Psoas muscle (tissue), 8 donors: ENCODE results near the gene SLC22A23. TPM values are rescaled to one million over a fixed set of nuclear protein-coding genes. Genes with fewer than 3 reads are reported as not detected.

ENCODE experiments used
- ATAC-seq, 4 donors: fragments of 200-7000 bp; cut with Tn5 transposase; one replicate each; pipeline ENCODE4 v1.9.1; 2020; ENCODE audit warnings: moderate library complexity in 3 of 4, mild to moderate bottlenecking in 2 of 4
- DNase-seq, 2 donors: peaks; one replicate each; pipeline ENCODE4 v3.0.0-alpha.2; 2020
- H3K27ac ChIP-seq: fragments of 200-600 bp; one replicate; pipeline ENCODE4 v1.8.0; 2022
- H3K27me3 ChIP-seq, 3 donors: fragments of 200-600 bp in 1 of 3; one replicate each; pipeline versions ENCODE4 v1.6.1 to v1.8.0; 2013 to 2022; ENCODE audit warnings: low read length in 2 of 3, mild to moderate bottlenecking in 2 of 3, moderate library complexity in 1 of 3; ENCODE audit not compliant: insufficient read depth in 3 of 3
- H3K36me3 ChIP-seq, 2 donors: fragments of 200-600 bp in 1 of 2; one replicate each; pipeline versions ENCODE4 v1.6.1 to v1.8.0; 2013 to 2022; ENCODE audit warnings: low read depth in 1 of 2, mild to moderate bottlenecking in 1 of 2, moderate library complexity in 1 of 2; ENCODE audit not compliant: insufficient read depth in 1 of 2
- H3K4me1 ChIP-seq: fragments of 200-600 bp; one replicate; pipeline ENCODE4 v1.8.0; 2022
- H3K4me3 ChIP-seq: fragments of 200-600 bp; one replicate; pipeline ENCODE4 v1.8.0; 2022; ENCODE audit warnings: mild to moderate bottlenecking
- H3K9me3 ChIP-seq: fragments of 200-600 bp; one replicate; pipeline ENCODE4 v1.8.0; 2022
- WGBS, 3 donors: extraction: QIAGEN DNeasy Blood & Tissue Kit; methylation state at CpG; one replicate each; pipeline versions ENCODE4 v1.1.6 to v1.1.7; 2013; 5-methylcytosine and 5-hydroxymethylcytosine counted together
- intact Hi-C, 2 donors: fragments of 100-400 bp; cut with DNase I; formaldehyde crosslinking; loops; one replicate each; pipeline versions ENCODE4 v1.11.0 to v1.14.2; 2022
- polyA plus RNA-seq, 3 donors: library from polyadenylated mRNA; stranded (reverse); fragments of 200-250 nt; gene quantifications; one replicate each; pipeline ENCODE4 v1.2.3, GENCODE V29; 2013
- total RNA-seq, 4 donors: library from RNA; stranded (reverse); fragmentation: NEBNext Ultra II Directional in 2 of 4; extraction: Animal tissue kit (Norgen Biotek cat#: 25700) in 2 of 4; gene quantifications; one replicate each; pipeline versions ENCODE4 v1.2.1 to v1.2.4, GENCODE V29; 2021 to 2023
- TF ChIP-seq, protein P1 (sequence below): fragments of 200-600 bp; IDR thresholded peaks from one replicate; pipeline ENCODE4 v1.8.0; 2022; ENCODE audit warnings: antibody characterized with exemption
- donor health status: healthy with polysubstance abuse.
- donor health status: DM: no; HTN: no; CAD: no; lungs with moderate emphysema.
- donor health status: Bipolar disorder and iron deficiency.
- donor health status: healthy.
- donor health status: DM: yes; HTN: yes; CAD: no.
- donor health status: DM: no; HTN: no; CAD: no.
- donor health status: DM: no; HTN: no; CAD: no.
- donor health status: DM: yes; HTN: yes; CAD: no.

The SLC22A23 gene
- total and polyA plus RNA-seq, 7 donors: 4.6 to 13.7 (median 8.7) TPM

DNA sequence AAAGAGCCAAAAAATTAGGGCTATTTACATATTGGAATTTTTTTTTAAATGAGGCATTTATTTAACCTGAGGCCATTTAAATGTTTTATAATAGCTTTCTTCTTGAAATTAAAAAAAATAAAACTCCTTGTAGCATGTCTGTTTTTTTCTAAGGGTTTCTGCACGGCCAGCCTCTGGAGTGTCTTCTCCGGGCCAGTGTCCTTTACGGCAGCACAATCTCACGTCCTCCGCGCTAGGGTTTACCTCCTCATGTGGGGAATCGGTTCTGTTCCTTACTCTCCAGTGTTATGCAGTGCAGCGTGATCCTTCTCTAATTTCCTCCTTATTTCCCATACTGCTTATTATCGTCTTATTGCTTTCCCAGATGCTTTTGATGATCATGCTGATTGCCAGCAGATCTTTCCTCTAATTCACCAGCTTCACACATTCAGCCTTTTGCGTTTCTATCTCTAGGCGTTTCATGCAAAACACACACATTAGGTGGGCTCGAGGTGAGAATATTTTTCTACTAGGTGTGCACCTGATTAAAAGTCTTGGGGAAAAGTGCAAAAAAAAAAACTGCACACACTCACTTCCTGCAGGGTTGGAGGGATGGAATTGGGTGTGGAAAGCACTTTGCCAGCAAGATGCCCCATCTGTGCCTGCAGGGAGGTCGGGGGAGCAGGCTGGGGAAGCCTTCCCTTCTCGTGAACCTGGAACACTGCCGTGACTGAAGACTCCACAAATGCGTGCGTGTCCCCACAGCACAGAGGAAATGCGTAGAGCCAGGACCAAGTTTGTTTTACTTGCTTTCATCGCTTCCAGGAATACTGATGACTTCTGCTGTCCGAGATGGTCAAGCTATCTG lies 142.0 kb downstream of the SLC22A23 start:
- ATAC-seq: no peak
- Histone ChIP-seq H3K27me3 (no peaks in the 10 kb centered on the region), H3K27ac (no peak overlapping the region), H3K4me3 (no peak overlapping the region), H3K9me3 (no peaks in the 10 kb centered on the region), H3K36me3 (no peaks in the 10 kb centered on the region), H3K4me1 (peaks cover 14% of the 10 kb centered on the region)
- WGBS, 3 donors: 75 to 79% (median 75%) methylated on average over 20 of the region's 20 CpGs
- intact Hi-C loops: no loop called here
- TF ChIP-seq, protein P1, sequence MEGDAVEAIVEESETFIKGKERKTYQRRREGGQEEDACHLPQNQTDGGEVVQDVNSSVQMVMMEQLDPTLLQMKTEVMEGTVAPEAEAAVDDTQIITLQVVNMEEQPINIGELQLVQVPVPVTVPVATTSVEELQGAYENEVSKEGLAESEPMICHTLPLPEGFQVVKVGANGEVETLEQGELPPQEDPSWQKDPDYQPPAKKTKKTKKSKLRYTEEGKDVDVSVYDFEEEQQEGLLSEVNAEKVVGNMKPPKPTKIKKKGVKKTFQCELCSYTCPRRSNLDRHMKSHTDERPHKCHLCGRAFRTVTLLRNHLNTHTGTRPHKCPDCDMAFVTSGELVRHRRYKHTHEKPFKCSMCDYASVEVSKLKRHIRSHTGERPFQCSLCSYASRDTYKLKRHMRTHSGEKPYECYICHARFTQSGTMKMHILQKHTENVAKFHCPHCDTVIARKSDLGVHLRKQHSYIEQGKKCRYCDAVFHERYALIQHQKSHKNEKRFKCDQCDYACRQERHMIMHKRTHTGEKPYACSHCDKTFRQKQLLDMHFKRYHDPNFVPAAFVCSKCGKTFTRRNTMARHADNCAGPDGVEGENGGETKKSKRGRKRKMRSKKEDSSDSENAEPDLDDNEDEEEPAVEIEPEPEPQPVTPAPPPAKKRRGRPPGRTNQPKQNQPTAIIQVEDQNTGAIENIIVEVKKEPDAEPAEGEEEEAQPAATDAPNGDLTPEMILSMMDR: no peak
- DNase-seq: peak in 1 of 2 donors; percentile 15

DNA sequence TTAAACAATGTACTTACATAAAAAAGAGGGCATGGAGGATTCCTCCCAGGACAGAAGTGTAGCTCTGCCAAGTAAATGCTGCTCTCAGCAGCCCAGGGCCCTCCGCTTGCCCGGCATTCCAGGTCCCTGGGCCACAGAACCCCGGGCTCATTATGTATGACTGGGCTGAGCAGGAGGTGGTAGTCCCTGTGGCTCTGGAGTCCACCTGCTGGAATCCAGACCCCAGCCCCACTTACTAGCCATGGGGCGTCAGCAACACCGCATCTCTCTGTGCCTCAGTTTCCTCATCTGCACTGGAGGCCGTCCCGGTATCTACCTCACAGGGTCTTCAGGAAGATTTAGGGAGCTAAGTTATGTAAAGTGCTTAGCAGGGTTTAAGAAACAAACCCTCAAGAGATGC lies 142.7 kb downstream of the SLC22A23 start:
- H3K27me3 ChIP-seq: no peaks in the 10 kb centered on the region
- 90 to 96% (median 96%) methylated on average over 7 of the region's 7 CpGs for WGBS, 3 donors
- ATAC-seq (no peak), DNase-seq (no peak)
- H3K9me3 ChIP-seq: no peaks in the 10 kb centered on the region
- H3K4me3 ChIP-seq: no peak overlapping the region
- intact Hi-C loops: no loop called here
- H3K4me1 ChIP-seq: peaks cover 16% of the 10 kb centered on the region
- TF ChIP-seq, protein P1: no peak
- no peaks in the 10 kb centered on the region for H3K36me3 ChIP-seq
- H3K27ac ChIP-seq: no peak overlapping the region

DNA sequence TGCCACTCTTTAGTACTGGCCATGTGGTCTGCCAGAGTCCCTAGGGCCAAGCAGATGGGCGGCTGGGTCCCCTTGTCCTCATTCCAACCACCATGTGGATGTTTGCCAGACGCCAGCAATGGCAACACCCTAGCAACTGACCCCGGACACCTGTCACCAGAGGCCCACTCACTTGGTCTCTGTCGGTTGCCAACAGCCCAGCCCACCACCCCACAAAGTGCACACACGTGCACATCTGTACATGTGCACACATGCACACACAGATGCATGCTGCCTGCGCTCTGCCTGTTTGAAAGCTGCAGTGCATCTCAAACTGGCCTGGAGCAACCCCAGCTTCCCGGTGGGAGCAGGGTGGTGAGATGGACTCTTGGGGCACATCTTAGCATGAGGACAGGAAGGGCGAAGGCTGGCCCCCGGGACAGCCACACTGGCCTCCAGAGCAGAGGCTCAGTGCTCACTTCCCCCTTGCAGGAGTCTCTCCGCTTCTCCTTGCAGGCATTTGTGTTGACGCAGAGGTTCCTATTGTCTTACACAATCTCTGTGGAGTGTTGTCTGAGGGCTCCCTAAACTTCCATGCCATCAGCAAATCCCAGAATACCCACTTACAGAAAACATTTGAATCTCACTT lies 144.1 kb downstream of the SLC22A23 start:
- DNase-seq (no peak), ATAC-seq (no peak)
- H3K9me3 ChIP-seq: no peaks in the 10 kb centered on the region
- intact Hi-C loops: no loop called here
- TF ChIP-seq, protein P1: no peak
- H3K4me3 ChIP-seq: no peak overlapping the region
- no peaks in the 10 kb centered on the region for H3K36me3 ChIP-seq
- WGBS, 3 donors: 64 to 75% (median 70%) methylated on average over 11 of the region's 11 CpGs
- H3K27me3 ChIP-seq: no peaks in the 10 kb centered on the region
- H3K27ac ChIP-seq: no peak overlapping the region
- H3K4me1 ChIP-seq: peaks cover 16% of the 10 kb centered on the region

DNA sequence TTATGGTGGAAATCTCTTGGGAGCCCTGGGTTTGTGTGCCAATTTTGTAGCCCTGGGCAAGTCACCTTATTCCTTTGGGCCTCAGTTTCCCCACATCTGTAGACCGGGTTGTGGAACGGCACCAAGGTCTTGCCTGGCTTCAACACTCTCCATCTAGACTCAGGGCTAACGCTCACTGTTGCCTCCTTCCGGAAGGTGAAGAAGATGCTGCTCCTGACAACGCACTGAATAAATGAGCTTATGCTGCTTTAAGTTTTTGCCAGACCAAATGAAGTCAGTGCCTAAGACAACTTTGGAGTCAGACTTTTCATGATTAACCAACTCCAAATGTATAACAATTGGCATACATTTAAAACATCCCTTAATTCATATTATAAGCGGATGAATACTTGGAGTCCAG lies 145.0 kb downstream of the SLC22A23 start:
- TF ChIP-seq, protein P1: no peak
- Histone ChIP-seq H3K4me3 (no peak overlapping the region), H3K27ac (no peak overlapping the region), H3K4me1 (peaks cover 16% of the 10 kb centered on the region), H3K27me3 (no peaks in the 10 kb centered on the region), H3K36me3 (no peaks in the 10 kb centered on the region), H3K9me3 (no peaks in the 10 kb centered on the region)
- DNase-seq: no peak
- WGBS, 3 donors: 96 to 97% (median 97%) methylated on average over 6 of the region's 6 CpGs
- intact Hi-C loops: no loop called here
- ATAC-seq: no peak
